HEK293T (cell line): ENCODE measurements around the gene TSGA10IP.

Source experiments
- CTCF ChIA-PET: fragments of 350-600 bp; formaldehyde crosslinking; extraction: SDS; loops from one replicate; lab custom pipeline; 2021; ENCODE audit warnings: antibody characterized with exemption, inconsistent platforms; lab: Yijun Ruan, JAX
- POLR2A ChIA-PET: fragments of 350-600 bp; formaldehyde crosslinking; extraction: SDS; loops from one replicate; lab custom pipeline; 2020; ENCODE audit warnings: antibody characterized with exemption, inconsistent platforms; lab: Yijun Ruan, JAX
- DNase-seq: peaks from one replicate; pipeline ENCODE4 v3.0.0; 2012; ENCODE audit warnings: mixed read lengths; ENCODE audit errors: extremely low spot score
- ARNT ChIP-seq: fragments of 450-650 bp; IDR thresholded peaks from 2 replicates; pipeline ENCODE4 v1.6.1; 2017; ENCODE audit warnings: mild to moderate bottlenecking
- BHLHE40 ChIP-seq: fragments of 450-650 bp; IDR thresholded peaks from 2 replicates; pipeline ENCODE4 v1.6.1; 2016; ENCODE audit warnings: mild to moderate bottlenecking, moderate library complexity, borderline replicate concordance
- CTBP1 ChIP-seq: fragments of 450-650 bp; IDR thresholded peaks from 2 replicates; pipeline ENCODE4 v1.6.1; 2016; ENCODE audit warnings: borderline replicate concordance
- ELF4 ChIP-seq: fragments of 450-650 bp; IDR thresholded peaks from 2 replicates; pipeline ENCODE4 v1.6.1; 2017; ENCODE audit warnings: antibody characterized with exemption
- FOXA1 ChIP-seq: fragments of 450-650 bp; IDR thresholded peaks from 2 replicates; pipeline ENCODE4 v1.6.1; 2016; ENCODE audit warnings: mild to moderate bottlenecking
- FOXK2 ChIP-seq: fragments of 450-650 bp; IDR thresholded peaks from 2 replicates; pipeline ENCODE4 v1.6.1; 2016; ENCODE audit warnings: mild to moderate bottlenecking
- FOXM1 ChIP-seq: fragments of 450-650 bp; IDR thresholded peaks from 2 replicates; pipeline ENCODE4 v1.6.1; 2017; ENCODE audit warnings: mild to moderate bottlenecking, borderline replicate concordance
- HDGF ChIP-seq: fragments of 450-650 bp; IDR thresholded peaks from 2 replicates; pipeline ENCODE4 v1.6.1; 2017; ENCODE audit warnings: antibody characterized with exemption, borderline replicate concordance
- L3MBTL2 ChIP-seq: fragments of 450-650 bp; conservative IDR thresholded peaks from 2 replicates; pipeline ENCODE4 v1.6.1; 2016; ENCODE audit warnings: mild to moderate bottlenecking
- LEF1 ChIP-seq: fragments of 450-650 bp; IDR thresholded peaks from 2 replicates; pipeline ENCODE4 v1.6.1; 2017; ENCODE audit warnings: mild to moderate bottlenecking, borderline replicate concordance
- NFRKB ChIP-seq: fragments of 450-650 bp; IDR thresholded peaks from 2 replicates; pipeline ENCODE4 v1.6.1; 2016; ENCODE audit warnings: mild to moderate bottlenecking, moderate library complexity
- SP1 ChIP-seq: fragments of 450-650 bp; IDR thresholded peaks from 2 replicates; pipeline ENCODE4 v1.6.1; 2017
- SUZ12 ChIP-seq: fragments of 450-650 bp; IDR thresholded peaks from 2 replicates; pipeline ENCODE4 v1.6.1; 2016; ENCODE audit warnings: mild to moderate bottlenecking
- TARDBP ChIP-seq: fragments of 450-650 bp; IDR thresholded peaks from 2 replicates; pipeline ENCODE4 v1.6.1; 2016
- ZNF384 ChIP-seq: fragments of 450-650 bp; IDR thresholded peaks from 2 replicates; pipeline ENCODE4 v1.6.1; 2016
- TF ChIP-seq, protein P1 (sequence below): fragments of 450-650 bp; IDR thresholded peaks from 2 replicates; pipeline ENCODE4 v1.6.1; 2016

The TSGA10IP gene

GRCh38 chr11:66006134-66006890 lies 61.0 kb downstream of the TSGA10IP start:
- CTCF ChIA-PET, result no interaction called here
- DNase-seq, result no peak
- POLR2A ChIA-PET, result interaction anchor here (0.9 kb wide), 1 partner anchor 16 kb away, joined by 4 read pairs; no protein-coding TSS in a partner anchor
- TF ChIP-seq L3MBTL2 (no peak), SUZ12 (no peak), FOXK2 (no peak), ZNF384 (no peak), CTBP1 (no peak), SP1 (no peak), HDGF (no peak), LEF1 (no peak), TARDBP (no peak), ELF4 (no peak), ARNT (no peak), FOXM1 (no peak), FOXA1 (no peak), NFRKB (no peak), BHLHE40 (no peak)
- TF ChIP-seq, protein P1, sequence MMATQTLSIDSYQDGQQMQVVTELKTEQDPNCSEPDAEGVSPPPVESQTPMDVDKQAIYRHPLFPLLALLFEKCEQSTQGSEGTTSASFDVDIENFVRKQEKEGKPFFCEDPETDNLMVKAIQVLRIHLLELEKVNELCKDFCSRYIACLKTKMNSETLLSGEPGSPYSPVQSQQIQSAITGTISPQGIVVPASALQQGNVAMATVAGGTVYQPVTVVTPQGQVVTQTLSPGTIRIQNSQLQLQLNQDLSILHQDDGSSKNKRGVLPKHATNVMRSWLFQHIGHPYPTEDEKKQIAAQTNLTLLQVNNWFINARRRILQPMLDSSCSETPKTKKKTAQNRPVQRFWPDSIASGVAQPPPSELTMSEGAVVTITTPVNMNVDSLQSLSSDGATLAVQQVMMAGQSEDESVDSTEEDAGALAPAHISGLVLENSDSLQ, result no peak

DNA sequence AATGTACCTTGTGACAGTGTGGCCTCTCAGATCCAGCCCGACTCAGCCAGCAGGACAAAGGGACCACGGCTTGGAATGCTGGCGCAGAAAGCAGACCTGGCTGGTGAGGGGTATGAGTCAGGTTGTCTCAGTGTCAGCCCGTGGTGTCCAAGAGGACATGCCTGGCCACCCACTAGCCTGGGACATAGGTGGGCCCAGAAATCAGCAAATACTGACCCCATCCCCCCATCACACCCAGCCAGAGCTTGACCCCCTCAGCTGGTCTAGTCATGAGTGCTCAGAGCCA lies 61.6 kb downstream of the TSGA10IP start:
- no peak for TF ChIP-seq NFRKB
- TF ChIP-seq TARDBP, result no peak
- CTCF ChIA-PET, result interaction anchor here (0.9 to 1.0 kb wide), 2 partner anchors 15 to 147 kb away, joined by 3 read pairs; partner anchors contain the start of gene MUS81
- POLR2A ChIA-PET, result no interaction called here
- DNase-seq, result no peak

- DNase-seq, result no peak
- TF ChIP-seq SP1 (no peak), SUZ12 (no peak), TARDBP (no peak), ELF4 (no peak), HDGF (no peak)
- POLR2A ChIA-PET, result no interaction called here
- CTCF ChIA-PET, result interaction anchor here (0.9 to 1.0 kb wide), 2 partner anchors 15 to 147 kb away, joined by 3 read pairs; partner anchors contain the start of gene MUS81
These were observed 61.9 kb downstream of the TSGA10IP start for GRCh38 chr11:66007201-66007634.

DNA sequence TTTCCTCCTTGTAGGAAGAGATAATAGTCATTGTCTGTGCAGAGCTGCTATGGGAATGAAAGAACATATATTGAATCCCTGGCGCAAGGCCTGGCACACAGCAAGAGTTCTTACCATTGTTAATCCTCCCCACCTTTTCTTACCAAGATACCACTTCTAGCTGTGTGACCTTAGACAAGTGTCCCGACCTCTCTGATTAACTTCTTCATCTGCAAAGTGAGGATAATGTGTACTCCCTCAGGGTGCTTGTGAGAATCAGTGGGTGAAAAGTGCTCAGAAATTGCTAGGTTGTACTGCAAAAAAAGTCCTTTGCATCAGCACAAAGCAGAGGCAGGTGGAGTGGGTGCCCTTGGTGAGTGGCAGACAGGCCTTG lies 62.8 kb downstream of the TSGA10IP start:
- TF ChIP-seq CTBP1 (no peak), ELF4 (no peak), NFRKB (no peak), FOXM1 (no peak), BHLHE40 (no peak), ARNT (no peak), L3MBTL2 (no peak), FOXK2 (no peak), FOXA1 (no peak), TARDBP (no peak), ZNF384 (no peak), HDGF (no peak), SP1 (no peak), SUZ12 (no peak), LEF1 (no peak)
- TF ChIP-seq, protein P1, result no peak
- CTCF ChIA-PET, result interaction anchor here (0.8 kb wide), 1 partner anchor 14 kb away, joined by 3 read pairs; no protein-coding TSS in a partner anchor
- POLR2A ChIA-PET, result interaction anchor here (0.9 kb wide), 1 partner anchor 14 kb away, joined by 3 read pairs; no protein-coding TSS in a partner anchor
- DNase-seq, result no peak

- POLR2A ChIA-PET, result interaction anchor here (0.9 kb wide), 1 partner anchor 14 kb away, joined by 3 read pairs; no protein-coding TSS in a partner anchor
- DNase-seq, result no peak
- no peak for TF ChIP-seq FOXM1
- no peak for TF ChIP-seq BHLHE40
- TF ChIP-seq FOXK2, result no peak
- TF ChIP-seq, protein P1, result no peak
- no peak for TF ChIP-seq ELF4
- no peak for TF ChIP-seq TARDBP
- TF ChIP-seq NFRKB, result no peak
- no peak for TF ChIP-seq ZNF384
- no peak for TF ChIP-seq SP1
- no peak for TF ChIP-seq ARNT
- no peak for TF ChIP-seq HDGF
- no peak for TF ChIP-seq L3MBTL2
- no peak for TF ChIP-seq CTBP1
- no peak for TF ChIP-seq LEF1
- TF ChIP-seq SUZ12, result no peak
- CTCF ChIA-PET, result interaction anchor here (0.8 kb wide), 1 partner anchor 13 kb away, joined by 3 read pairs; no protein-coding TSS in a partner anchor
These were observed 63.3 kb downstream of the TSGA10IP start for GRCh38 chr11:66008468-66009101.
